H1 (cell line): ENCODE results near the gene CALHM3. TPM values are rescaled to one million over a fixed set of nuclear protein-coding genes. Genes with fewer than 3 reads are reported as not detected.

ENCODE experiments used
- CTCF ChIA-PET: fragments of 300-600 bp; sonication (Branson Sonifier 250); formaldehyde crosslinking; loops from one replicate; lab custom pipeline; 2021; ENCODE audit not compliant: partially characterized antibody; lab: Charles Lee
- POLR2A ChIA-PET: fragments of 300-600 bp; sonication (Branson Sonifier 250); formaldehyde crosslinking; loops from one replicate; lab custom pipeline; 2021; ENCODE audit warnings: inconsistent platforms; ENCODE audit not compliant: partially characterized antibody; lab: Charles Lee
- DNase-seq, 2 experiments: peaks; one replicate each; pipeline versions ENCODE4 v3.0.0 to v3.0.0-alpha.2; 2010 to 2022; ENCODE audit warnings: low spot score in 2 of 2, low read depth in 1 of 2, mixed read lengths in 1 of 2
- FAIRE-seq: peaks from 2 replicates; lab custom pipeline; 2011; peaks lifted over from hg19 to GRCh38; lab: Jason Lieb, UNC
- H2AFZ ChIP-seq: 2 replicates; pipeline ENCODE4 v1.8.1; 2012; ENCODE audit warnings: low read length, inconsistent platforms
- H2AK5ac ChIP-seq: 2 replicates; pipeline ENCODE4 v1.6.1; 2013; ENCODE audit warnings: low read depth, low read length
- H2BK120ac ChIP-seq: replicated peaks from 2 replicates; pipeline ENCODE3; 2013; ENCODE audit warnings: low read depth, low read length, inconsistent platforms
- H2BK12ac ChIP-seq: 2 replicates; pipeline ENCODE4 v1.6.1; 2013; ENCODE audit warnings: low read depth, low read length
- H2BK15ac ChIP-seq: 2 replicates; pipeline ENCODE4 v1.6.1; 2013; ENCODE audit warnings: low read length
- H2BK20ac ChIP-seq: 2 replicates; pipeline ENCODE4 v1.6.1; 2013; ENCODE audit warnings: low read length
- H2BK5ac ChIP-seq: 2 replicates; pipeline ENCODE4 v1.6.1; 2013; ENCODE audit warnings: low read depth, low read length
- H3K14ac ChIP-seq: 2 replicates; pipeline ENCODE4 v1.6.1; 2013; ENCODE audit warnings: inconsistent platforms; ENCODE audit not compliant: insufficient read length
- H3K18ac ChIP-seq: 2 replicates; pipeline ENCODE4 v1.6.1; 2013; ENCODE audit warnings: low read length; ENCODE audit errors: extremely low read depth
- H3K23ac ChIP-seq: 2 replicates; pipeline ENCODE4 v1.6.1; 2013; ENCODE audit warnings: inconsistent platforms; ENCODE audit not compliant: insufficient read length
- H3K23me2 ChIP-seq: 2 replicates; pipeline ENCODE4 v1.6.1; 2013; ENCODE audit warnings: low read depth, low read length
- H3K27ac ChIP-seq: 2 replicates; pipeline ENCODE4 v1.6.1; 2011; ENCODE audit warnings: low read depth, low read length, inconsistent platforms
- H3K27me3 ChIP-seq, 4 experiments: replicated peaks in 1 of 4; 1 replicate in 1 of 4; 2 replicates in 3 of 4; pipeline versions ENCODE4 v1.6.1 to v1.8.1; 2011 to 2013; ENCODE audit warnings: low read length in 3 of 4, mild to moderate bottlenecking in 3 of 4, inconsistent platforms in 2 of 4, mixed read lengths in 2 of 4, moderate library complexity in 1 of 4; ENCODE audit not compliant: control insufficient read depth in 3 of 4, insufficient read depth in 3 of 4; ENCODE audit errors: extremely low read depth in 1 of 4
- H3K36me3 ChIP-seq, 4 experiments: 2 replicates each; pipeline versions ENCODE4 v1.6.1 to v1.8.1; 2011 to 2013; ENCODE audit warnings: mild to moderate bottlenecking in 4 of 4, low read length in 3 of 4, moderate library complexity in 2 of 4, control low read depth in 1 of 4, inconsistent platforms in 1 of 4; ENCODE audit not compliant: insufficient read depth in 4 of 4, control insufficient read depth in 2 of 4
- H3K4ac ChIP-seq: replicated peaks from 2 replicates; pipeline ENCODE3; 2013; ENCODE audit warnings: low read length, low read depth, mixed read lengths, inconsistent platforms; ENCODE audit not compliant: insufficient read length
- H3K4me1 ChIP-seq, 4 experiments: replicated peaks in 1 of 4; 1 replicate in 1 of 4; 2 replicates in 3 of 4; pipeline versions ENCODE4 v1.6.1 to v1.8.1; 2011 to 2013; ENCODE audit warnings: low read length in 3 of 4, inconsistent platforms in 2 of 4, mixed read lengths in 1 of 4; ENCODE audit not compliant: insufficient read depth in 4 of 4, control insufficient read depth in 3 of 4
- H3K4me2 ChIP-seq, 2 experiments: 2 replicates each; pipeline versions ENCODE4 v1.6.1 to v1.8.1; 2011 to 2013; ENCODE audit warnings: low read depth in 2 of 2, low read length in 2 of 2, control low read depth in 1 of 2, inconsistent platforms in 1 of 2, mild to moderate bottlenecking in 1 of 2; ENCODE audit not compliant: insufficient read depth in 1 of 2
- H3K4me3 ChIP-seq, 4 experiments: fragments of 200-600, 300-600 bp in 1 of 4; sonication (generic), shearing (Covaris generic), sonication (Bioruptor Twin) in 1 of 4; 2 replicates each; pipeline versions ENCODE4 v1.5.1 to v1.8.1; 2011 to 2016; ENCODE audit warnings: low read length in 4 of 4, low read depth in 3 of 4, control low read depth in 2 of 4, inconsistent platforms in 2 of 4, mild to moderate bottlenecking in 2 of 4, mixed read lengths in 1 of 4, moderate library complexity in 1 of 4; ENCODE audit not compliant: insufficient read depth in 2 of 4; ENCODE audit errors: extremely low read depth in 1 of 4
- H3K56ac ChIP-seq: replicated peaks from 2 replicates; pipeline ENCODE3; 2013; ENCODE audit warnings: low read depth, mild to moderate bottlenecking, mixed read lengths, low read length, inconsistent platforms; ENCODE audit not compliant: insufficient read length
- H3K79me1 ChIP-seq: 2 replicates; pipeline ENCODE4 v1.6.1; 2013; ENCODE audit warnings: low read depth, low read length, control low read depth
- H3K79me2 ChIP-seq, 2 experiments: 2 replicates each; pipeline versions ENCODE4 v1.6.1 to v1.8.1; 2012 to 2013; ENCODE audit warnings: low read length in 2 of 2, mild to moderate bottlenecking in 2 of 2, inconsistent platforms in 1 of 2; ENCODE audit not compliant: insufficient read depth in 2 of 2, control insufficient read depth in 1 of 2
- H3K9ac ChIP-seq, 4 experiments: replicated peaks in 1 of 4; 1 replicate in 1 of 4; 2 replicates in 3 of 4; pipeline versions ENCODE4 v1.6.1 to v1.8.1; 2011 to 2013; ENCODE audit warnings: low read depth in 3 of 4, low read length in 3 of 4, control low read depth in 2 of 4, mild to moderate bottlenecking in 2 of 4, moderate library complexity in 2 of 4, inconsistent platforms in 1 of 4; ENCODE audit errors: extremely low read depth in 1 of 4
- H3K9me3 ChIP-seq, 2 experiments: 2 replicates each; pipeline versions ENCODE4 v1.6.1 to v1.8.1; 2012 to 2013; ENCODE audit warnings: mild to moderate bottlenecking in 2 of 2, moderate library complexity in 2 of 2, control low read depth in 1 of 2, inconsistent platforms in 1 of 2, low read depth in 1 of 2, low read length in 1 of 2, mixed read lengths in 1 of 2; ENCODE audit not compliant: insufficient read depth in 2 of 2
- H4K20me1 ChIP-seq, 2 experiments: replicated peaks in 1 of 2; 2 replicates each; pipeline versions ENCODE3 to v1.8.1; 2011 to 2013; ENCODE audit warnings: inconsistent platforms in 2 of 2, low read length in 2 of 2, mild to moderate bottlenecking in 1 of 2; ENCODE audit not compliant: insufficient read depth in 2 of 2, control insufficient read depth in 1 of 2
- H4K5ac ChIP-seq: 2 replicates; pipeline ENCODE4 v1.6.1; 2013; ENCODE audit warnings: low read length, low read depth, mixed read lengths, inconsistent platforms; ENCODE audit not compliant: insufficient read length
- H4K8ac ChIP-seq: 2 replicates; pipeline ENCODE4 v1.8.0; 2013; ENCODE audit warnings: mild to moderate bottlenecking, moderate library complexity, low read length, inconsistent platforms; ENCODE audit not compliant: insufficient read depth; ENCODE audit errors: extremely low read depth
- H4K91ac ChIP-seq: replicated peaks from 2 replicates; pipeline ENCODE3; 2013; ENCODE audit warnings: low read length, mixed read lengths, inconsistent platforms; ENCODE audit not compliant: insufficient read length
- ASH2L ChIP-seq: fragments of 200-600, 300-600 bp; sonication (generic); IDR thresholded peaks from one replicate; pipeline ENCODE4 v1.7.1; 2017; ENCODE audit warnings: low read length
- BACH1 ChIP-seq: IDR thresholded peaks from 2 replicates; pipeline ENCODE4 v1.6.1; 2012; ENCODE audit warnings: low read length, improper control_type of control experiment
- EZH2 ChIP-seq: fragments of 200-600 bp; sonication (generic); IDR thresholded peaks from 2 replicates; pipeline ENCODE4 v1.7.1; 2012; ENCODE audit warnings: low read depth, mild to moderate bottlenecking, moderate library complexity, low read length, inconsistent platforms; ENCODE audit not compliant: severe bottlenecking
- NANOG ChIP-seq: IDR thresholded peaks from 2 replicates; pipeline ENCODE4 v1.6.1; 2011; ENCODE audit warnings: low read length, low read depth, mild to moderate bottlenecking, inconsistent platforms; ENCODE audit not compliant: insufficient read depth, poor library complexity, severe bottlenecking
- RAD21 ChIP-seq, 2 experiments: IDR thresholded peaks in 1 of 2; conservative IDR thresholded peaks in 1 of 2; 2 replicates each; pipeline ENCODE4 v1.6.1; 2011; ENCODE audit warnings: low read depth in 2 of 2, low read length in 2 of 2, improper control_type of control experiment in 1 of 2, inconsistent platforms in 1 of 2, mild to moderate bottlenecking in 1 of 2, moderate library complexity in 1 of 2
- RBBP5 ChIP-seq: IDR thresholded peaks from 2 replicates; pipeline ENCODE4 v1.7.1; 2012; ENCODE audit warnings: low read depth, mild to moderate bottlenecking, inconsistent platforms, low read length, moderate library complexity, borderline replicate concordance
- SIN3A ChIP-seq, 2 experiments: IDR thresholded peaks in 1 of 2; conservative IDR thresholded peaks in 1 of 2; 2 replicates each; pipeline ENCODE4 v1.6.1; 2011 to 2012; ENCODE audit warnings: low read length in 2 of 2, improper control_type of control experiment in 1 of 2, low read depth in 1 of 2, mild to moderate bottlenecking in 1 of 2
- SP1 ChIP-seq: IDR thresholded peaks from 2 replicates; pipeline ENCODE4 v1.6.1; 2011; ENCODE audit warnings: low read depth, low read length
- SRF ChIP-seq: IDR thresholded peaks from 2 replicates; pipeline ENCODE4 v1.6.1; 2011; ENCODE audit warnings: mild to moderate bottlenecking, low read depth, low read length, moderate library complexity
- ZNF274 ChIP-seq: IDR thresholded peaks from 2 replicates; pipeline ENCODE4 v1.7.0; 2012; ENCODE audit warnings: low read length, borderline replicate concordance; ENCODE audit errors: extremely low read depth
- WGBS, 2 experiments: shearing (Covaris generic) in 1 of 2; methylation state at CpG; one replicate each; pipeline versions ENCODE4 v1.1.6 to v1.1.7; 2013 to 2015; ENCODE audit warnings: low lambda C conversion rate in 2 of 2, mixed read lengths in 2 of 2, inconsistent platforms in 1 of 2, low coverage in 1 of 2, missing lambda C conversion rate in 1 of 2; ENCODE audit not compliant: insufficient replicate concordance in 2 of 2, insufficient coverage in 1 of 2, insufficient read length in 1 of 2; ENCODE audit errors: extremely low coverage in 1 of 2, missing lambda C conversion rate in 1 of 2; 5-methylcytosine and 5-hydroxymethylcytosine counted together
- polyA plus RNA-seq, 7 experiments: library from polyadenylated mRNA; depleted of rRNA in 3 of 7; stranded (reverse) in 5 of 7; unstranded in 2 of 7; fragments of >200 nt in 5 of 7; fragments of 200-250 nt in 2 of 7; gene quantifications; 1 replicate in 5 of 7; 2 replicates in 1 of 7; 4 replicates in 1 of 7; pipeline versions ENCODE4 v1.2.1 to v1.2.3, GENCODE V29; 2011 to 2013; ENCODE audit warnings: missing spikeins in 2 of 7, mixed read lengths in 2 of 7
- total RNA-seq: library from RNA; stranded (reverse); fragmentation: NEBNext Ultra II Directional; extraction: Animal tissue kit (Norgen Biotek cat#: 25700); gene quantifications from 2 replicates; pipeline ENCODE4 v1.2.1, GENCODE V29; 2021

CALHM3 gene
- total and polyA plus RNA-seq, 2 of the 8 experiments (the other 6 are each of a cell fraction or from before 2014, with no cell fraction given), result 0.17 to 0.60 TPM

DNA sequence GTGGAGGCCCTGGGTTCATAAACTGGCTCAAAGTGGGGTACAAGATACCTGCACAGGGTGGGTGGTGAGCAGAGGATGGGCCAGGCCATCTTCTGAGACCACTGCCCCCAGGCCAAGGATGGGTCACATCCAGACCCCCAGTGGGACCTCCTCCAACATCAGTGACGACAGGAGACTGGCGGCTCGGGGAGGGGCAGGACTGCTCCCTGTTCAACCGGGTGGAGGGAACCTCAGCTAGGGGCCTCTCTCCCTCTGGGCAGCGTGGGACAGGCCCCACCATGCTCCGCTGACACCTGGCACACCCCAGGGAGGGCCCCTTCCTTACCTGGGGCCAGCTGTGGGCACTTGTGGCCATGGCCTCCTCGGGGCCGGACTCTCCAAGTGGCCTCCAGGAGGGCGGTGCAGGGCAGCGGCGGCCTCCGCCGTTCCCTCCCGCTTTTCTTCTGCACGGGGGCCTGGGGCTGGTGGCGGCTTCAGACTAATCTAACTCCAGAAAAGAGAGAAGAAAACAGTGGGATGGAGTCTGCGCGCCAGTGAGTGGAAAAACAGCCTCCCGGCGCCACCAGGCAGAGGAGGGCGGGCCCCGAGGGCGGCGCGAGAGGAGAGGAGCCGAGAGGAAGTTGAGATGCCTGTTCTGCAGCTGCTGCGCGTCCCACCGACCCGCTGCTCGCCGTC is 27.1 kb downstream of the CALHM3 start, which contains the start of gene CALHM2:
Gene CALHM2, minus strand, starts transcription at position 540 of the 675 bp plus-strand sequence. CDS start 2,429 bp downstream, outside the sequence.
- H4K20me1 ChIP-seq, result peaks cover 3 to 5% of the 10 kb centered on the region in 2 experiments
- peak within 1 kb of the TSS; percentile 50 for H4K91ac ChIP-seq
- no peak within 1 kb of the TSS for H2AK5ac ChIP-seq
- H2BK20ac ChIP-seq, result no peak within 1 kb of the TSS
- H3K18ac ChIP-seq, result peak within 1 kb of the TSS; percentile 32; the same call in 1 of the 2 replicates
- no peaks in the 10 kb centered on the region for H3K79me2 ChIP-seq
- no peaks in the 10 kb centered on the region; a peak in 2 of 7 replicates for H3K27me3 ChIP-seq
- H3K56ac ChIP-seq, result no peak within 1 kb of the TSS
- FAIRE-seq (no peak), DNase-seq (peak in 1 of 2 experiments; percentile 72)
- H3K4me2 ChIP-seq, result peak within 1 kb of the TSS; percentile 35 to 87
- H3K23ac ChIP-seq, result no peak within 1 kb of the TSS
- H2BK120ac ChIP-seq, result no peak within 1 kb of the TSS
- 0 out of 2 replicates have a peak within 1 kb of the TSS, but pooled peaks have one; percentile 72 for H2BK15ac ChIP-seq
- H3K4me3 ChIP-seq, result peak within 1 kb of the TSS; percentile 5 to 61 (median 44); a peak in 7 of 8 replicates
- no peaks in the 10 kb centered on the region for H3K79me1 ChIP-seq
- POLR2A ChIA-PET, result interaction anchor here (0.8 to 3.2 kb wide), 6 partner anchors 8 to 37 kb away, joined by 3 to 12 read pairs (median 4); no protein-coding TSS in a partner anchor
- no peak within 1 kb of the TSS for H3K27ac ChIP-seq
- no peaks in the 10 kb centered on the region for H3K9me3 ChIP-seq
- H4K8ac ChIP-seq, result peak within 1 kb of the TSS; percentile 84
- H3K9ac ChIP-seq, result no peak within 1 kb of the TSS; a peak in 2 of 7 replicates
- CTCF ChIA-PET, result interaction anchor here (0.6 to 5.8 kb wide), 13 partner anchors 10 to 113 kb away, joined by 3 to 47 read pairs (median 4); partner anchors contain the start of gene CALHM3
- no peak within 1 kb of the TSS for H2BK12ac ChIP-seq
- H4K5ac ChIP-seq, result no peak within 1 kb of the TSS
- peaks cover 0 to 7% (median 5%) of the 10 kb centered on the region in 4 experiments; a peak in 3 of 8 replicates for H3K36me3 ChIP-seq
- H2BK5ac ChIP-seq, result no peak within 1 kb of the TSS
- no peak within 1 kb of the TSS for H3K4ac ChIP-seq
- no peak within 1 kb of the TSS for H3K14ac ChIP-seq
- H3K23me2 ChIP-seq, result peaks cover 3% of the 10 kb centered on the region; the same call in 1 of the 2 replicates
- WGBS, 2 experiments, result 44% methylated on average over 22 of the region's 32 CpGs; no CpG with 5 or more reads in 1 of the 2 experiments
- H2AFZ ChIP-seq, result no peak within 1 kb of the TSS
- peaks cover 0 to 15% (median 4%) of the 10 kb centered on the region in 4 experiments; a peak in 5 of 7 replicates for H3K4me1 ChIP-seq
- TF ChIP-seq NANOG (no peak), ZNF274 (no peak), RAD21 (IDR thresholded peaks at IDR 0.05 in 1 of 2, conservative IDR thresholded peaks at IDR 0.05 in 1 of 2; ENCODE audit: low read depth in 2 of 2, low read length in 2 of 2) (0 out of 4 replicates have a peak, but pooled peaks of 1 of the 2 experiments have one; percentile 7), RBBP5 (no peak), BACH1 (no peak), SRF (no peak), SIN3A (conservative IDR thresholded peaks at IDR 0.05 in 1 of 2, IDR thresholded peaks at IDR 0.05 in 1 of 2; ENCODE audit: low read depth in 1 of 2, low read length in 2 of 2) (0 out of 4 replicates have a peak, but pooled peaks of 1 of the 2 experiments have one; percentile 35), EZH2 (peak; percentile 15), ASH2L (peak; percentile 44), SP1 (0 out of 2 replicates have a peak, but pooled peaks have one; percentile 26)
